Hematopoietic multipotent progenitor cell treated with erythropoietin and hydrocortisone succinate and interleukin-3 and kit ligand, for 4 days (in vitro differentiated cells): ENCODE results near the gene MPZL3.

ENCODE experiments used
- DNase-seq: peaks from one replicate; pipeline ENCODE4 v3.0.0-alpha.2; 2015

MPZL3 gene

DNA sequence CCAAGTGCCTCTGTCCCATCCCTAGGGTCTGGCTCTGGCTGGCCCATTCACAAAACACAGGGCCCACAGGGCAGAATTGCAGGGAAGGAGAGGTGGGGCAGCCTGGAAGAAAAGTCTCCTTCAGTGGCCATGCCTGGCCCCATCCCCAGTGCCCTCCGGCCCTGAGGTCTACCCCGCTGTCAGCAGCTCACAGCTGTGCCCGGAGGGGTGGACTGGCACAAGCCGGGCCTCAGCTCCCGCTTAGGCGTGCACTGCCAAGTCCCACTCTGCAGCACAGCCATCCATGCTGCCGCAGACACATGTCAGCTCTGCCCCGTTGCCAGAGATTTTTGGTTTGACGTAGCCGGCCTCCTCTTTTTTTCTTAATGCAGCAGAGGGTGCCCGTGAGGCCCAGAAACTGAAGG, 71.9 kb downstream of the MPZL3 start:
- peak; percentile 80 for DNase-seq

GRCh38 chr11:118176778-118177134, 75.4 kb downstream of the MPZL3 start:
- no peak for DNase-seq
